Tibial nerve (tissue), 4 donors: ENCODE data around the gene FKBP3.

Experiments used
- EP300 ChIP-seq, 2 donors: sonication (generic); formaldehyde crosslinking; IDR thresholded peaks; one replicate each; pipeline ENCODE4 v1.6.1; 2017; ENCODE audit warnings: antibody characterized with exemption in 2 of 2, mild to moderate bottlenecking in 1 of 2
- POLR2A ChIP-seq, 2 donors: fragments of 450-650 bp; IDR thresholded peaks; one replicate each; pipeline ENCODE4 v1.6.1; 2017; ENCODE audit warnings: antibody characterized with exemption in 2 of 2, mild to moderate bottlenecking in 2 of 2, moderate library complexity in 2 of 2
- TF ChIP-seq, protein P1 (sequence below), 5 experiments: fragments of 200-600 bp in 3 of 5; fragments of 450-650 bp in 2 of 5; sonication (generic) in 3 of 5; IDR thresholded peaks; one replicate each; pipeline ENCODE4 v1.5.1; 2016 to 2019; ENCODE audit warnings: antibody characterized with exemption in 5 of 5, mild to moderate bottlenecking in 3 of 5, moderate library complexity in 2 of 5

DNA sequence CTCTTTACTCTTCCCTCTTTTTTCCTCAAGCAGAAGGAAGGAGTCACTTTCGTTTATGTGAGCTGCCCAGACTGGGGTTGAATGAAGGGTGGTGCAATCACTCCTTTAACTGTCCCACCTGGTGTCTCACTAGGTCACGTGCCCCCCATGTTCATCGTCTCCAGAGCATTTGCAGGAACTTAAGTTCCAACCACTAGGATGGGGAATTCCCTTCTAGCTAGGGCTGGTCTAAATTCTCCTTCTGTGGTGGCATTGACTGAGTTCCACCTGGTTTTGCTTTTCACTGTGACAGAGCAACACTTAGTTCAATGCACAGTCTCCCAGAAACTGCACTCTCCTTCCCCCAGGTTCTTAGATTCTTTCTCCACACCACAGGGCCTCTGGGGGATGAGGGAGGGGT, 10.9 kb upstream of the FKBP3 start:
- TF ChIP-seq, protein P1, sequence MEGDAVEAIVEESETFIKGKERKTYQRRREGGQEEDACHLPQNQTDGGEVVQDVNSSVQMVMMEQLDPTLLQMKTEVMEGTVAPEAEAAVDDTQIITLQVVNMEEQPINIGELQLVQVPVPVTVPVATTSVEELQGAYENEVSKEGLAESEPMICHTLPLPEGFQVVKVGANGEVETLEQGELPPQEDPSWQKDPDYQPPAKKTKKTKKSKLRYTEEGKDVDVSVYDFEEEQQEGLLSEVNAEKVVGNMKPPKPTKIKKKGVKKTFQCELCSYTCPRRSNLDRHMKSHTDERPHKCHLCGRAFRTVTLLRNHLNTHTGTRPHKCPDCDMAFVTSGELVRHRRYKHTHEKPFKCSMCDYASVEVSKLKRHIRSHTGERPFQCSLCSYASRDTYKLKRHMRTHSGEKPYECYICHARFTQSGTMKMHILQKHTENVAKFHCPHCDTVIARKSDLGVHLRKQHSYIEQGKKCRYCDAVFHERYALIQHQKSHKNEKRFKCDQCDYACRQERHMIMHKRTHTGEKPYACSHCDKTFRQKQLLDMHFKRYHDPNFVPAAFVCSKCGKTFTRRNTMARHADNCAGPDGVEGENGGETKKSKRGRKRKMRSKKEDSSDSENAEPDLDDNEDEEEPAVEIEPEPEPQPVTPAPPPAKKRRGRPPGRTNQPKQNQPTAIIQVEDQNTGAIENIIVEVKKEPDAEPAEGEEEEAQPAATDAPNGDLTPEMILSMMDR (IDR thresholded peaks at IDR 0.05): no peak
- no peak for TF ChIP-seq POLR2A (IDR thresholded peaks at IDR 0.05)
- no peak for TF ChIP-seq EP300 (IDR thresholded peaks at IDR 0.05)
